AG04449 (cell line): ENCODE results near the gene ABLIM2.

Source experiments
- CTCF ChIA-PET: fragments of 350-600 bp; formaldehyde crosslinking; extraction: SDS; loops from one replicate; lab custom pipeline; 2021; ENCODE audit warnings: antibody characterized with exemption; lab: Yijun Ruan, JAX
- POLR2A ChIA-PET: fragments of 400-600, 350-600 bp; formaldehyde crosslinking; extraction: SDS; loops from one replicate; lab custom pipeline; 2020; ENCODE audit warnings: antibody characterized with exemption, inconsistent platforms; lab: Yijun Ruan, JAX
- DNase-seq: peaks from one replicate; pipeline ENCODE4 v3.0.0-alpha.2; 2010; ENCODE audit warnings: low read depth, low spot score
- H3K4me3 ChIP-seq: 2 replicates; pipeline ENCODE4 v1.5.1; 2011; ENCODE audit warnings: low read depth, mild to moderate bottlenecking, control low read depth, low read length
- TF ChIP-seq, protein P1 (sequence below): IDR thresholded peaks from one replicate; pipeline ENCODE4 v1.5.1; 2011; ENCODE audit warnings: mild to moderate bottlenecking, moderate library complexity, low read length, control low read depth, inconsistent platforms; ENCODE audit not compliant: insufficient read depth; ENCODE audit errors: missing control alignments

ABLIM2 gene

DNA sequence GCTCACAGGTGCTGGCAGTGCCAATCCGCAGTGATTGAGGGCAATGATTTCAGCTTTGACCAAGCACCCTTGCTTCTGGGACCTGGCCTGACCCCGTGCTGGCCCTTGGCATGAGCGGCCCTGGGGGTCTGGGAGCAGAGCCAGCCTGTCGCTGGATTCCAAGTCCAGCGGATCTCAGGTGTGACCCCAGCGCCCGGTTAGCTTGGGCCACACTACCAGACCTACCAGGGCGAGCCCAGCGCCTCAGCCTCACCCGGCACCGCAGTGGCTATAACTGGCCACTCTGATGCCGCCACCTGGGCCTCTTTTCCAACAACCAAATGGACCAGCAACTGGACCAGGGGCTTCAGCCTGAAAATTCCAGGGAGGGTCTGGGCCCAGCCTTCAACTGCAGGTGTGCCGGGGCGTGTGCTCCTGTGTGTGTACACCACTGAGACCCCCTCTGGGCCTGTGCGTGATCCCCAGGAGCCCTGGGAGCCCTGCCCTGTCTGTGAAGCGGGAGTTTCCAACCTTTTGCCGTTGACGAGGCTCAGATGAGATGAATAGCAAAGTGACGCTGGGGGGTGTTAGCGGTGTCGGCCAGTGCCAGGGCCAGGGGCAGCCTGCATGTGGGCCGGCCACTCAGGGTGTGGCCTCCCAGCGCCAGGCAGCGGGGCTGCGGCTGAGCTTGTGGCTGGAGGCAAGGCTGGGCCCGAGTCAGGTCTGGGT lies 41.1 kb upstream of the ABLIM2 start:
- TF ChIP-seq, protein P1, sequence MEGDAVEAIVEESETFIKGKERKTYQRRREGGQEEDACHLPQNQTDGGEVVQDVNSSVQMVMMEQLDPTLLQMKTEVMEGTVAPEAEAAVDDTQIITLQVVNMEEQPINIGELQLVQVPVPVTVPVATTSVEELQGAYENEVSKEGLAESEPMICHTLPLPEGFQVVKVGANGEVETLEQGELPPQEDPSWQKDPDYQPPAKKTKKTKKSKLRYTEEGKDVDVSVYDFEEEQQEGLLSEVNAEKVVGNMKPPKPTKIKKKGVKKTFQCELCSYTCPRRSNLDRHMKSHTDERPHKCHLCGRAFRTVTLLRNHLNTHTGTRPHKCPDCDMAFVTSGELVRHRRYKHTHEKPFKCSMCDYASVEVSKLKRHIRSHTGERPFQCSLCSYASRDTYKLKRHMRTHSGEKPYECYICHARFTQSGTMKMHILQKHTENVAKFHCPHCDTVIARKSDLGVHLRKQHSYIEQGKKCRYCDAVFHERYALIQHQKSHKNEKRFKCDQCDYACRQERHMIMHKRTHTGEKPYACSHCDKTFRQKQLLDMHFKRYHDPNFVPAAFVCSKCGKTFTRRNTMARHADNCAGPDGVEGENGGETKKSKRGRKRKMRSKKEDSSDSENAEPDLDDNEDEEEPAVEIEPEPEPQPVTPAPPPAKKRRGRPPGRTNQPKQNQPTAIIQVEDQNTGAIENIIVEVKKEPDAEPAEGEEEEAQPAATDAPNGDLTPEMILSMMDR = no peak
- CTCF ChIA-PET = interaction anchor here (1.0 to 2.2 kb wide), 8 partner anchors 9 to 203 kb away, joined by 3 to 12 read pairs (median 4); no protein-coding TSS in a partner anchor
- POLR2A ChIA-PET = no interaction called here
- DNase-seq = no peak
- peak overlapping the region; percentile 12 for H3K4me3 ChIP-seq

DNA sequence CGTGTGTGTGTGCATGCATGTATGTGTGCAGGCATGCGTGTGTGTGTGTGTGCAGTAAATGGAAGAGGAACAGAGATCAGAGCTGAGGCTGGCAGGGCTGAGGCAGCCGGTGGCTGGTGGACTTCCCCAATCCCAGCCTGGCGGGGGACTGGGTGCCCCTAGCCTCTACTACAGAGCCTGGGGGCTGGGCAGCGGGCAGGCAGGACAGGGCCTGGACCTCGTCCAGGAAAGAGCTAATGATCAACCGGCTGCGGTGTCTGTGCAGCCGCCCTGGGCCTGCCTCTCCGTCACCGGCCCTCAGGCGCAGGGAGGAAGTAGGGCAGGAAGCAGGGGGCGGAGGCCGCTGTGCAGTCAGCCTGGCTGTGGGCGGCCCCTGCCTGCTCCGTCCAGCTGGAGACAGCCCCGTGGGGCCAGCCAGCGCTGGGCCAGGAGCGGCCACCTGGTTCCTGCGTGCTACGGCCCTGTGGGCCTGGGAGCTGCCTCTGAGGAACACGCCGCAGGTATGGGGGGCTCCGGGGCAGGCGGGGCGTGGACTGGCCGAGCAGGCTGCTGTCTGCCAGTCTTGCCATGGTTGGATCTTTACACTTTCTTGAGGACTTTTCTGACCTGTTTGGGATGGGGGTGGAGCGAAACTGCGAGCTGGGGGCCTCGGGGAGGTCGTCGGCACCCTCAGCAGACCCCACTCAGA lies 40.4 kb upstream of the ABLIM2 start, which contains the start of gene SH3TC1:
Gene SH3TC1 (plus strand): TSS at position 385 of the 688 bp plus-strand sequence. CDS start 5,905 bp downstream, outside the sequence.
- TF ChIP-seq, protein P1 = no peak
- ChIA-PET POLR2A (no interaction called here), CTCF (interaction anchor here (1.0 to 2.2 kb wide), 7 partner anchors 9 to 204 kb away, joined by 3 to 12 read pairs (median 4); no protein-coding TSS in a partner anchor)
- no peak for DNase-seq
- H3K4me3 ChIP-seq = peak within 1 kb of the TSS; percentile 18

GRCh38 chr4:8198206-8198905 lies 39.7 kb upstream of the ABLIM2 start:
- ChIA-PET POLR2A (no interaction called here), CTCF (interaction anchor here (1.1 to 2.2 kb wide), 5 partner anchors 8 to 44 kb away, joined by 3 to 12 read pairs (median 4); no protein-coding TSS in a partner anchor)
- TF ChIP-seq, protein P1 = no peak

DNA sequence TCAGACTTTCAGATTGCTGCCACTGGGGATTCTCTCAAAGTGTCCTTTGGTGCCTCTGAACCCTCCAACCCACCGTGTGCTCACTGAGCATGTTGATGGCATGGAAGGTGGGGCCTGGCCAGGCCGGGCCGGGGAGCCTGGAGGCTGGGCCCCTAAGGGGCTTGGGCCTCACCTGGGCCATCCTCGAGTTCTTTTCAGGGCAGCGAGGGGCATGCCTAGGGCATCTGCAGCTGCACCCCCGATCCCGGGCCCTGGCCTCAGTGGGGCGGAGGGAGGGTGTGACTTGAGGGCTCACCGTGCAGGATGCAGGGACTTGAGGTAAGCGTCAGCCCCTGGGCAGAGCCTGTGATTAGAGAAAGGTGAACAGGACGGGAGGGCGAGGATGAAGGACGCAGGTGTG lies 38.9 kb upstream of the ABLIM2 start:
- CTCF ChIA-PET = no interaction called here
- DNase-seq = no peak
- no peak overlapping the region for H3K4me3 ChIP-seq
- TF ChIP-seq, protein P1 = no peak
- POLR2A ChIA-PET = no interaction called here

More at GRCh38 chr4:8198206-8198905, 39.7 kb upstream of the ABLIM2 start:
- H3K4me3 ChIP-seq = no peak overlapping the region
- DNase-seq = no peak

DNA sequence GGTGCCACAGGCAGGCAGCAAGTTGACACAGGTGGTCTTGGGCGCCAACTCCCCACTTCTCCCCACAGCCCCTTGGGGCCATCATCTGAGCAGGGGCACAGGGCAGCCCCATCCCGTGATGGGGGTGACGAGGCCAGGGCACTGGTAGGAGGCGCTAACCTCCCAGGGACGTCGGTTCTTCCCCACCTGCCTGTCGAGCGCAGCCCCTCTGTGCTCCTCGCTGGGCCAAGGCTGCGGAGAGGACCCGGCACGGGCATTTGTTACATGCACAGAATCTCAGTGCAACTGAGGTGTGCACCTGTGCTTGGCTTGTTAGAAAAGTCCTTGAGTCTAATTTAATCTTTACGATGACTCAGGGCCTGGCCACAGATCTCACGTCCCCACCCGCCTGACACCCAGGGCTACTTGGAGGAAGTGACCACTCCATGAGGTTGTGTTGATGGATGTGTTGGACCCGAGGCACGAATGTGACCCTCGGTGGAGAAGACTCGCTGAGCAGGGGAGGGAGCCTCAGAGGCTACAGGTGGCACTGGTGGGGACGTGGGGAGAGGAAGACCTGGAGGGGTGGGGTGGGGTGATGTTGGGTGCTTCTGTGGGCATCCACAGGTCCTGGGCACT lies 37.3 kb upstream of the ABLIM2 start:
- no peak for DNase-seq
- ChIA-PET POLR2A (no interaction called here), CTCF (interaction anchor here (1.9 kb wide), 1 partner anchor 206 kb away, joined by 5 read pairs; no protein-coding TSS in a partner anchor)
- TF ChIP-seq, protein P1 = no peak
- no peak overlapping the region for H3K4me3 ChIP-seq
